Prostate gland (tissue), 2 donors: ENCODE measurements around the gene PSMB11.

Experiments used
- POLR2A ChIP-seq: fragments of 450-650 bp; IDR thresholded peaks from one replicate; pipeline ENCODE4 v1.6.1; 2016; ENCODE audit warnings: antibody characterized with exemption, mild to moderate bottlenecking
- POLR2AphosphoS5 ChIP-seq: sonication (generic); formaldehyde crosslinking; IDR thresholded peaks from one replicate; pipeline ENCODE4 v1.6.1; 2017; ENCODE audit warnings: antibody characterized with exemption
- TF ChIP-seq, protein P1 (sequence below), 4 experiments: fragments of 200-600 bp in 2 of 4; fragments of 450-650 bp in 2 of 4; sonication (generic) in 2 of 4; IDR thresholded peaks; 1 replicate in 3 of 4; 2 replicates in 1 of 4; pipeline ENCODE4 v1.5.1; 2016 to 2019; ENCODE audit warnings: antibody characterized with exemption in 4 of 4, mild to moderate bottlenecking in 2 of 4, moderate library complexity in 2 of 4

- TF ChIP-seq, protein P1, sequence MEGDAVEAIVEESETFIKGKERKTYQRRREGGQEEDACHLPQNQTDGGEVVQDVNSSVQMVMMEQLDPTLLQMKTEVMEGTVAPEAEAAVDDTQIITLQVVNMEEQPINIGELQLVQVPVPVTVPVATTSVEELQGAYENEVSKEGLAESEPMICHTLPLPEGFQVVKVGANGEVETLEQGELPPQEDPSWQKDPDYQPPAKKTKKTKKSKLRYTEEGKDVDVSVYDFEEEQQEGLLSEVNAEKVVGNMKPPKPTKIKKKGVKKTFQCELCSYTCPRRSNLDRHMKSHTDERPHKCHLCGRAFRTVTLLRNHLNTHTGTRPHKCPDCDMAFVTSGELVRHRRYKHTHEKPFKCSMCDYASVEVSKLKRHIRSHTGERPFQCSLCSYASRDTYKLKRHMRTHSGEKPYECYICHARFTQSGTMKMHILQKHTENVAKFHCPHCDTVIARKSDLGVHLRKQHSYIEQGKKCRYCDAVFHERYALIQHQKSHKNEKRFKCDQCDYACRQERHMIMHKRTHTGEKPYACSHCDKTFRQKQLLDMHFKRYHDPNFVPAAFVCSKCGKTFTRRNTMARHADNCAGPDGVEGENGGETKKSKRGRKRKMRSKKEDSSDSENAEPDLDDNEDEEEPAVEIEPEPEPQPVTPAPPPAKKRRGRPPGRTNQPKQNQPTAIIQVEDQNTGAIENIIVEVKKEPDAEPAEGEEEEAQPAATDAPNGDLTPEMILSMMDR (IDR thresholded peaks at IDR 0.05) = no peak
- TF ChIP-seq POLR2AphosphoS5 (no peak), POLR2A (no peak)
Observed at GRCh38 chr14:23009483-23009938, 32.5 kb upstream of the PSMB11 start.
